ENCODE data around the gene VPS41. TPM values are rescaled to one million over a fixed set of nuclear protein-coding genes. Genes with fewer than 3 reads are reported as not detected.

Gene VPS41
- polyA plus RNA-seq, 4 donors: 8.6 to 67.7 (median 14.4) TPM

GRCh38 chr7:38902449-38902848 is 6.5 kb downstream of the VPS41 start:
- H3K36me3 ChIP-seq (ENCODE audit: control insufficient read depth in 3 of 3, insufficient read depth in 2 of 3, low read depth in 1 of 3, low read length in 3 of 3): peaks cover 0 to 4% (median 0%) of the 10 kb centered on the region in 3 donors
- 92 to 97% (median 95%) methylated on average over 2 of the region's 2 CpGs for WGBS, 3 donors
- no peaks in the 10 kb centered on the region for H3K27me3 ChIP-seq (ENCODE audit: control insufficient read depth in 3 of 3, insufficient read depth in 3 of 3, low read length in 3 of 3)
- FAIRE-seq: no peak
- H3K4me1 ChIP-seq (ENCODE audit: control insufficient read depth in 3 of 3, insufficient read depth in 2 of 3, low read depth in 1 of 3, low read length in 2 of 3): peaks cover 0 to 4% (median 0%) of the 10 kb centered on the region in 3 donors
- no peak for DNase-seq
- H3K9me3 ChIP-seq (ENCODE audit: control insufficient read depth in 2 of 2, insufficient read depth in 1 of 2, low read depth in 1 of 2, low read length in 1 of 2): no peaks in the 10 kb centered on the region
- H3K4me3 ChIP-seq (ENCODE audit: low read depth in 1 of 3, low read length in 3 of 3): no peak overlapping the region
- H3K27ac ChIP-seq (ENCODE audit: low read depth in 1 of 3, low read length in 2 of 3): no peak overlapping the region

GRCh38 chr7:38893061-38893460 is 15.9 kb downstream of the VPS41 start:
- Histone ChIP-seq H3K27ac (ENCODE audit: low read depth in 1 of 3, low read length in 2 of 3) (no peak overlapping the region), H3K4me3 (ENCODE audit: low read depth in 1 of 3, low read length in 3 of 3) (no peak overlapping the region), H3K27me3 (ENCODE audit: control insufficient read depth in 3 of 3, insufficient read depth in 3 of 3, low read length in 3 of 3) (no peaks in the 10 kb centered on the region), H3K9me3 (ENCODE audit: control insufficient read depth in 2 of 2, insufficient read depth in 1 of 2, low read depth in 1 of 2, low read length in 1 of 2) (peaks cover 0 to 6% of the 10 kb centered on the region in 2 donors), H3K36me3 (ENCODE audit: control insufficient read depth in 3 of 3, insufficient read depth in 2 of 3, low read depth in 1 of 3, low read length in 3 of 3) (peaks cover 0 to 17% (median 3%) of the 10 kb centered on the region in 3 donors), H3K4me1 (ENCODE audit: control insufficient read depth in 3 of 3, insufficient read depth in 2 of 3, low read depth in 1 of 3, low read length in 2 of 3) (no peaks in the 10 kb centered on the region)
- 94 to 100% (median 98%) methylated on average over 3 of the region's 3 CpGs for WGBS, 3 donors
- FAIRE-seq (no peak), DNase-seq (no peak)

- 81 to 83% (median 83%) methylated on average over 6 of the region's 6 CpGs for WGBS, 3 donors
- Histone ChIP-seq H3K27ac (ENCODE audit: low read depth in 1 of 3, low read length in 2 of 3) (no peak overlapping the region), H3K9me3 (ENCODE audit: control insufficient read depth in 2 of 2, insufficient read depth in 1 of 2, low read depth in 1 of 2, low read length in 1 of 2) (peaks cover 0 to 14% of the 10 kb centered on the region in 2 donors), H3K4me1 (ENCODE audit: control insufficient read depth in 3 of 3, insufficient read depth in 2 of 3, low read depth in 1 of 3, low read length in 2 of 3) (no peaks in the 10 kb centered on the region), H3K4me3 (ENCODE audit: low read depth in 1 of 3, low read length in 3 of 3) (no peak overlapping the region), H3K36me3 (ENCODE audit: control insufficient read depth in 3 of 3, insufficient read depth in 2 of 3, low read depth in 1 of 3, low read length in 3 of 3) (peaks cover 0 to 17% (median 2%) of the 10 kb centered on the region in 3 donors), H3K27me3 (ENCODE audit: control insufficient read depth in 3 of 3, insufficient read depth in 3 of 3, low read length in 3 of 3) (no peaks in the 10 kb centered on the region)
- FAIRE-seq (no peak), DNase-seq (no peak)
Measured at GRCh38 chr7:38890597-38890996, 18.4 kb downstream of the VPS41 start.

- no peak overlapping the region for H3K27ac ChIP-seq (ENCODE audit: low read depth in 1 of 3, low read length in 2 of 3)
- FAIRE-seq (no peak), DNase-seq (no peak)
- peaks cover 0 to 14% of the 10 kb centered on the region in 2 donors for H3K9me3 ChIP-seq (ENCODE audit: control insufficient read depth in 2 of 2, insufficient read depth in 1 of 2, low read depth in 1 of 2, low read length in 1 of 2)
- H3K4me1 ChIP-seq (ENCODE audit: control insufficient read depth in 3 of 3, insufficient read depth in 2 of 3, low read depth in 1 of 3, low read length in 2 of 3): no peaks in the 10 kb centered on the region
- H3K27me3 ChIP-seq (ENCODE audit: control insufficient read depth in 3 of 3, insufficient read depth in 3 of 3, low read length in 3 of 3): no peaks in the 10 kb centered on the region
- WGBS, 3 donors: 96 to 98% (median 97%) methylated on average over 5 of the region's 5 CpGs
- no peak overlapping the region for H3K4me3 ChIP-seq (ENCODE audit: low read depth in 1 of 3, low read length in 3 of 3)
- H3K36me3 ChIP-seq (ENCODE audit: control insufficient read depth in 3 of 3, insufficient read depth in 2 of 3, low read depth in 1 of 3, low read length in 3 of 3): peaks cover 0 to 15% (median 2%) of the 10 kb centered on the region in 3 donors
Measured at GRCh38 chr7:38889872-38890432, 19.0 kb downstream of the VPS41 start.

GRCh38 chr7:38889079-38889478 is 19.9 kb downstream of the VPS41 start:
- 99 to 100% (median 100%) methylated on average over 1 of the region's 1 CpG for WGBS, 3 donors

DNA sequence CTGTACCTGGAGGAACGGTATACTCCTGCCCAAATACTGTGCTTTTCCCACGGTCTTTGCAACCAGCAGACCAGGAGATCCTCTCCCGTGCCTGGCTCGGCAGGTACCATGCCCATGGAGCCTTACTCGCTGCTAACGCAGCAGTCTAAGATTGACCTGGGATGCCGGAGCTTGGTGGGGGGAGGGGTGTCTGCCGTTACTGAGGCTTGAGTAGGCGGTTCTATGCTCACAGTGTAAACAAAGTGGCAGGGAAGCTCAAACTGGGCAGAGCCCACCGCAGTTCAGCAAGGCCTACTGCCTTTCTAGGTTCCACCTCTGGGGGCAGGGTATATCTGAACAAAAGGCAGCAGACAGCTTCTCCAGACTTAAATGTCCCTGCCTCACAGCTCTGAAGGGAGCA is 22.7 kb downstream of the VPS41 start:
- DNase-seq: no peak
- WGBS, 3 donors: 93 to 97% (median 94%) methylated on average over 10 of the region's 10 CpGs
- H3K9me3 ChIP-seq (ENCODE audit: control insufficient read depth in 2 of 2, insufficient read depth in 1 of 2, low read depth in 1 of 2, low read length in 1 of 2): peaks cover 0 to 14% of the 10 kb centered on the region in 2 donors
- FAIRE-seq: no peak
- peaks cover 0 to 10% (median 2%) of the 10 kb centered on the region in 3 donors for H3K36me3 ChIP-seq (ENCODE audit: control insufficient read depth in 3 of 3, insufficient read depth in 2 of 3, low read depth in 1 of 3, low read length in 3 of 3)
- no peak overlapping the region for H3K4me3 ChIP-seq (ENCODE audit: low read depth in 1 of 3, low read length in 3 of 3)
- no peaks in the 10 kb centered on the region for H3K4me1 ChIP-seq (ENCODE audit: control insufficient read depth in 3 of 3, insufficient read depth in 2 of 3, low read depth in 1 of 3, low read length in 2 of 3)
- H3K27me3 ChIP-seq (ENCODE audit: control insufficient read depth in 3 of 3, insufficient read depth in 3 of 3, low read length in 3 of 3): no peaks in the 10 kb centered on the region
- no peak overlapping the region for H3K27ac ChIP-seq (ENCODE audit: low read depth in 1 of 3, low read length in 2 of 3)

More at GRCh38 chr7:38889079-38889478, 19.9 kb downstream of the VPS41 start:
- Histone ChIP-seq H3K4me1 (ENCODE audit: control insufficient read depth in 3 of 3, insufficient read depth in 2 of 3, low read depth in 1 of 3, low read length in 2 of 3) (no peaks in the 10 kb centered on the region), H3K9me3 (ENCODE audit: control insufficient read depth in 2 of 2, insufficient read depth in 1 of 2, low read depth in 1 of 2, low read length in 1 of 2) (peaks cover 0 to 16% of the 10 kb centered on the region in 2 donors), H3K36me3 (ENCODE audit: control insufficient read depth in 3 of 3, insufficient read depth in 2 of 3, low read depth in 1 of 3, low read length in 3 of 3) (peaks cover 0 to 16% (median 2%) of the 10 kb centered on the region in 3 donors), H3K27ac (ENCODE audit: low read depth in 1 of 3, low read length in 2 of 3) (no peak overlapping the region), H3K27me3 (ENCODE audit: control insufficient read depth in 3 of 3, insufficient read depth in 3 of 3, low read length in 3 of 3) (no peaks in the 10 kb centered on the region), H3K4me3 (ENCODE audit: low read depth in 1 of 3, low read length in 3 of 3) (no peak overlapping the region)
- no peak for DNase-seq
- no peak for FAIRE-seq

DNA sequence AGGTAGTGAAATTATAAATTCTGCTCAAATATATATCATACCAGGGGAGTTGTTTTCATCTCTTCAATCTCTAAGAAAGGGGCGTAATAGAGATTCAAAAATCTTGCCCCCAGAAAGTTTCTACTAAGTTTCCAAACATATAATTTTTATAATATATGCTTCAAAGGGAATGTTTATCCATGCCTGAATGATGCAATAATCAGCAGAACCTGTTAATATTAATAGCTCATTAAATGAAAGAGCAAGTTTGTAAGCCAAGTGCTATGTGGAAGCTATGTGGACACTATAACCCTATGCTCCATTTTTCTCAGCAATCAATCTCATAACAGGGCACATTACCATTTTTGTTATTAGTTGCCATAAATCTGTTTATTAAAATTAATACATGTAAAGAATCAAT is 25.3 kb downstream of the VPS41 start:
- WGBS, 3 donors: 94 to 97% (median 95%) methylated on average over 1 of the region's 1 CpG
- no peaks in the 10 kb centered on the region for H3K27me3 ChIP-seq (ENCODE audit: control insufficient read depth in 3 of 3, insufficient read depth in 3 of 3, low read length in 3 of 3)
- FAIRE-seq: no peak
- H3K27ac ChIP-seq (ENCODE audit: low read depth in 1 of 3, low read length in 2 of 3): no peak overlapping the region
- no peaks in the 10 kb centered on the region for H3K4me1 ChIP-seq (ENCODE audit: control insufficient read depth in 3 of 3, insufficient read depth in 2 of 3, low read depth in 1 of 3, low read length in 2 of 3)
- H3K4me3 ChIP-seq (ENCODE audit: low read depth in 1 of 3, low read length in 3 of 3): no peak overlapping the region
- peaks cover 0 to 10% (median 2%) of the 10 kb centered on the region in 3 donors for H3K36me3 ChIP-seq (ENCODE audit: control insufficient read depth in 3 of 3, insufficient read depth in 2 of 3, low read depth in 1 of 3, low read length in 3 of 3)
- no peak for DNase-seq
- peaks cover 0 to 10% of the 10 kb centered on the region in 2 donors for H3K9me3 ChIP-seq (ENCODE audit: control insufficient read depth in 2 of 2, insufficient read depth in 1 of 2, low read depth in 1 of 2, low read length in 1 of 2)

GRCh38 chr7:38881947-38882684 is 26.9 kb downstream of the VPS41 start:
- Histone ChIP-seq H3K9me3 (ENCODE audit: control insufficient read depth in 2 of 2, insufficient read depth in 1 of 2, low read depth in 1 of 2, low read length in 1 of 2) (peaks cover 0 to 10% of the 10 kb centered on the region in 2 donors), H3K36me3 (ENCODE audit: control insufficient read depth in 3 of 3, insufficient read depth in 2 of 3, low read depth in 1 of 3, low read length in 3 of 3) (peaks cover 0 to 10% (median 2%) of the 10 kb centered on the region in 3 donors), H3K4me1 (ENCODE audit: control insufficient read depth in 3 of 3, insufficient read depth in 2 of 3, low read depth in 1 of 3, low read length in 2 of 3) (no peaks in the 10 kb centered on the region), H3K4me3 (ENCODE audit: low read depth in 1 of 3, low read length in 3 of 3) (no peak overlapping the region), H3K27ac (ENCODE audit: low read depth in 1 of 3, low read length in 2 of 3) (no peak overlapping the region), H3K27me3 (ENCODE audit: control insufficient read depth in 3 of 3, insufficient read depth in 3 of 3, low read length in 3 of 3) (no peaks in the 10 kb centered on the region)
- DNase-seq: no peak
- 47 to 83% (median 74%) methylated on average over 2 of the region's 2 CpGs for WGBS, 3 donors
- FAIRE-seq: no peak

Data from small intestine (tissue), 7 donors.